Measurements from ENCODE around the gene SUGCT.

The SUGCT gene

DNA sequence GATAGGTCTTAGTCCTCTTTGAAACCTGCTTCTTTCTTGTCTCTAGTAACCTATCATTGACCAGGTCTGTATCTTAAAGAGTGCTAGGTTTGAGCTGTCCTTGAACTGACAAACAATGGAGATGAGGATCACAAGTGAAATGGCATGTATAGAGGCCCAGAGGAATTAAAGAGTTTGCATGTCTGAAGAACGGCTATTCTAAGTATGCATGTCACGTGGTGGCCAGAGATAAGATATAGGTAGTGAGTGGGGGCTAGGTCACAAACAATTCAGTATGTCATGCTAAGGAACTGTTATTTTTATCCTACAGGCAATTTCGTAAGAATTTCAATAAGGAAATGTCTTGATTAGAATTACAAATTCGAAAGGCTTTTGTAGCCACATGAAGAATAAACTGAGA, 95.3 kb downstream of the SUGCT start:
- no peak for TF ChIP-seq TEAD4 (IDR thresholded peaks at IDR 0.05)
- TF ChIP-seq ZBTB7A (IDR thresholded peaks at IDR 0.05; ENCODE audit: low read depth): no peak
- no peak for TF ChIP-seq EGR1 (IDR thresholded peaks at IDR 0.05)
- no peak for TF ChIP-seq REST (IDR thresholded peaks at IDR 0.05; ENCODE audit: low read depth)
- TF ChIP-seq TAF1 (IDR thresholded peaks at IDR 0.05; ENCODE audit: low read depth): no peak

DNA sequence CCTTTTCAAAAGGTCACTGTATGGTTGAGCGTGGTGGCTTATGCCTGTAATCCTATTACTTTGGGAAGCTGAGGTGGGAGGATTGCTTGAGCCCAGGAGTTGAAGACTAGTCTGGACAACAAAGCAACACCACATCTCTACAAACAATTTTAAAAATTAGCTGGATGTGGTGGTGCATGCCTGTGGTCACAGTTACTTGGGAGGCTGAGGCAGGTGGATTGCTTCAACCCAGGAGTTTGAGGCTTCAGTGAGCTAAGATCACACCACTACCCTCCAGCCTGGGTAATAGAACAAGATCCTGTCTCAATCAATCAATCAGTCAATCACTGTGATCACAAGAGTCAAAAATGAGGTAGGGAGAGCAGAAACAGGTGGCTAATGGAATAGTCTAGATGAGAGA, 97.0 kb downstream of the SUGCT start:
- no peak for TF ChIP-seq TCF12 (IDR thresholded peaks at IDR 0.05; ENCODE audit: low read depth)
- no peak for TF ChIP-seq REST (IDR thresholded peaks at IDR 0.05; ENCODE audit: low read depth)
- TF ChIP-seq CREB1 (IDR thresholded peaks at IDR 0.05; ENCODE audit: low read depth): no peak
- no peak for TF ChIP-seq TAF1 (IDR thresholded peaks at IDR 0.05; ENCODE audit: low read depth)
- TF ChIP-seq EGR1 (IDR thresholded peaks at IDR 0.05): no peak
- no peak for TF ChIP-seq NFIC (IDR thresholded peaks at IDR 0.05)
- no peak for TF ChIP-seq YY1 (IDR thresholded peaks at IDR 0.05; ENCODE audit: low read depth)
- no peak for TF ChIP-seq MAX (IDR thresholded peaks at IDR 0.05)
- no peak for TF ChIP-seq RAD21 (IDR thresholded peaks at IDR 0.05; ENCODE audit: low read depth)
- no peak for TF ChIP-seq ZBTB7A (IDR thresholded peaks at IDR 0.05; ENCODE audit: low read depth)
- no peak for TF ChIP-seq EP300 (IDR thresholded peaks at IDR 0.05; ENCODE audit: borderline replicate concordance)
- no peak for TF ChIP-seq FOXM1 (IDR thresholded peaks at IDR 0.05; ENCODE audit: borderline replicate concordance, low read depth)
- no peak for TF ChIP-seq CEBPB (IDR thresholded peaks at IDR 0.05)
- TF ChIP-seq TEAD4 (IDR thresholded peaks at IDR 0.05): no peak
- TF ChIP-seq, protein P1, sequence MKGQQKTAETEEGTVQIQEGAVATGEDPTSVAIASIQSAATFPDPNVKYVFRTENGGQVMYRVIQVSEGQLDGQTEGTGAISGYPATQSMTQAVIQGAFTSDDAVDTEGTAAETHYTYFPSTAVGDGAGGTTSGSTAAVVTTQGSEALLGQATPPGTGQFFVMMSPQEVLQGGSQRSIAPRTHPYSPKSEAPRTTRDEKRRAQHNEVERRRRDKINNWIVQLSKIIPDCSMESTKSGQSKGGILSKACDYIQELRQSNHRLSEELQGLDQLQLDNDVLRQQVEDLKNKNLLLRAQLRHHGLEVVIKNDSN (IDR thresholded peaks at IDR 0.05): no peak

- peak; percentile 74 for TF ChIP-seq RAD21 (IDR thresholded peaks at IDR 0.05; ENCODE audit: low read depth)
- TF ChIP-seq REST (IDR thresholded peaks at IDR 0.05; ENCODE audit: low read depth): no peak
- TF ChIP-seq YY1 (IDR thresholded peaks at IDR 0.05; ENCODE audit: low read depth): no peak
Observed at GRCh38 chr7:40232242-40232893, 97.6 kb downstream of the SUGCT start.

DNA sequence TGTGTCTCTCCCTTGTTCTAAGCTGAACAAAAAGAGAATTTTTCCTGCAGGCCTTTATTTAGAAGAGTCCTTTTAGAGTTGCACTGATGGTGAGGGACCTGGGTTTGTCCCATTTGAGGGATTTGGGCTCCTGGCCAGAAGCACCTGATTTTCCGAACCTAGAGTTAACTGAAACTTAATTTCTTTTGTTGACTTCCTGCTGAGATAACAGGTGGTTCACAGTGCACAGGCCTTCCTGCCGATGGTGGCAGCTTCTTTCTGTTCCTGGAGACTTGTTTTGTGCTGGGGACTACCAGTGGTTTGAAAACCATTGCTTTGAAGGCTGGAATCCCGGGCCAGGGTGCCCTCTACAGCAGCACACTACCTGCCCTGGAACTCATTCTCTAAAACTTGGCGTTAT, 99.2 kb downstream of the SUGCT start:
- TF ChIP-seq CREB1 (IDR thresholded peaks at IDR 0.05; ENCODE audit: low read depth) (no peak), ZBTB7A (IDR thresholded peaks at IDR 0.05; ENCODE audit: low read depth) (no peak), RAD21 (IDR thresholded peaks at IDR 0.05; ENCODE audit: low read depth) (no peak), YY1 (IDR thresholded peaks at IDR 0.05; ENCODE audit: low read depth) (no peak), TEAD4 (IDR thresholded peaks at IDR 0.05) (no peak)
- TF ChIP-seq, protein P1 (IDR thresholded peaks at IDR 0.05): no peak

DNA sequence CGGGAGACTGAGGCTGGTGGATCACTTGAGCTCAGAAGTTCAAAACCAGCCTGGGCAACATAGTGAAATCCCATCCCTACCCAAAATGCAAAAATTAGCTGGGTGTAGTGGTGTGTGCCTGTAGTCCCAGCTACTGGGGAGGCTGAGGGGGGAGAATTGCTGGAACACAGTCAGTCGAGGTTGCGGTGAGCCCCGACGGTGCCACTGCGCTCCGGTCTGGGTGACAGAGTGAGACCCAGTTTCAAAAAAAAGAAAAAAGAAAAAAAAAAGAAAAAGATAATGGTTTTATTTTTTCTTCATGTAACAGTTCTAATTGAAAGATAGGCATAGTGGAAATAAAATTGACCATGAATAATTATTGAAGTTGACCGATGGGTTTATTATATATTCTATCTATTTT, 99.9 kb downstream of the SUGCT start:
- no peak for TF ChIP-seq REST (IDR thresholded peaks at IDR 0.05; ENCODE audit: low read depth)

All from Ishikawa (cell line).